ENCODE results near the gene CCDC83.

DNA sequence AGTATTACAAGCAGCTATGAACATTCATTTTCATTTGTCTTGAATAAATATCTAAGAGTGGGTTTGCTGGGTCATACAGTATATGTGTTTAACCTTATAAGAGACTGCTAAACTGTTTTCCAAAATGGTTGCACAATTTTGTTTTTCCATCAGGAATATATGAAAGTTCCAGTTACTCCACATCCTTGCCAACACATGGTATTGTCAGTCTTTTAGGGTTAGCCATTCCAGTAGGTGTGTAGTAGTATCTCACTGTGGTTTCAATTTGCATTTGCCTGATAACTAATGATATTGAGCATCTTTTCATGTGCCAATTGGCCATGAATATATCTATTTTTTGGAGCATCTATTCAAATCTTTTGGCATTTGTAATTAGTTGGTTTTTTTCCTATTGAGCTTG lies 7.7 kb upstream of the CCDC83 start:
- TF ChIP-seq, protein P1, sequence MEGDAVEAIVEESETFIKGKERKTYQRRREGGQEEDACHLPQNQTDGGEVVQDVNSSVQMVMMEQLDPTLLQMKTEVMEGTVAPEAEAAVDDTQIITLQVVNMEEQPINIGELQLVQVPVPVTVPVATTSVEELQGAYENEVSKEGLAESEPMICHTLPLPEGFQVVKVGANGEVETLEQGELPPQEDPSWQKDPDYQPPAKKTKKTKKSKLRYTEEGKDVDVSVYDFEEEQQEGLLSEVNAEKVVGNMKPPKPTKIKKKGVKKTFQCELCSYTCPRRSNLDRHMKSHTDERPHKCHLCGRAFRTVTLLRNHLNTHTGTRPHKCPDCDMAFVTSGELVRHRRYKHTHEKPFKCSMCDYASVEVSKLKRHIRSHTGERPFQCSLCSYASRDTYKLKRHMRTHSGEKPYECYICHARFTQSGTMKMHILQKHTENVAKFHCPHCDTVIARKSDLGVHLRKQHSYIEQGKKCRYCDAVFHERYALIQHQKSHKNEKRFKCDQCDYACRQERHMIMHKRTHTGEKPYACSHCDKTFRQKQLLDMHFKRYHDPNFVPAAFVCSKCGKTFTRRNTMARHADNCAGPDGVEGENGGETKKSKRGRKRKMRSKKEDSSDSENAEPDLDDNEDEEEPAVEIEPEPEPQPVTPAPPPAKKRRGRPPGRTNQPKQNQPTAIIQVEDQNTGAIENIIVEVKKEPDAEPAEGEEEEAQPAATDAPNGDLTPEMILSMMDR (IDR thresholded peaks at IDR 0.05), result no peak
- no peak for TF ChIP-seq POLR2A (IDR thresholded peaks at IDR 0.05)

Measured in lower leg skin (tissue), 3 donors.